NT2/D1 (cell line): ENCODE measurements around the gene MTERF2.

ENCODE experiments used
- SUZ12 ChIP-seq: IDR thresholded peaks from 2 replicates; pipeline ENCODE4 v1.6.1; 2011; ENCODE audit not compliant: insufficient read length, insufficient read depth; ENCODE audit errors: extremely low read depth
- YY1 ChIP-seq: IDR thresholded peaks from 2 replicates; pipeline ENCODE4 v1.6.1; 2011; ENCODE audit not compliant: insufficient read length, insufficient read depth
- ZNF274 ChIP-seq: IDR thresholded peaks from 2 replicates; pipeline ENCODE4 v1.6.1; 2011; ENCODE audit warnings: mild to moderate bottlenecking, low read depth, low read length

GRCh38 chr12:106975098-106975497, 11.8 kb downstream of the MTERF2 start:
- TF ChIP-seq ZNF274 = no peak
- no peak for TF ChIP-seq YY1
- no peak for TF ChIP-seq SUZ12
